ENCODE results near the gene TP73.

The TP73 gene

DNA sequence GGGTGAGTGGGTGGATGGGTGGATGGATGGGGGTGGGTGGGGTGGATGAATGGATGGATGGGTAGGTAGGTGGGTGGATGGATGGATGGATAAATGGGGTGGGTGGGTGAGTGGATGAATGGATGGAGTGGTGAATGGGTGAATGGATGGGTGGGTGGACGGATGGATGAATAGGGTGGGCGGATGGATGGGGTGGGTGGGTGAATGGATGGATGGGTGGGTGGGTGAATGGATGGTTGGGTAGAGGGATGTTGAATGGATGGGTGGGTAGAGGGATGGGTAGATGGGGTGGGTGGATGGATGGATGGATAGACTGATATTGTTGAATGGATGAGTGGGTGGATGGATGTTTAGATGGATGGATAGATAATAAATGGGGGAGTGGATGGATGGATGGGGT lies 73.0 kb downstream of the TP73 start:
- DNase-seq (ENCODE audit: low read depth in 2 of 2, low spot score in 1 of 2): no peak

DNA sequence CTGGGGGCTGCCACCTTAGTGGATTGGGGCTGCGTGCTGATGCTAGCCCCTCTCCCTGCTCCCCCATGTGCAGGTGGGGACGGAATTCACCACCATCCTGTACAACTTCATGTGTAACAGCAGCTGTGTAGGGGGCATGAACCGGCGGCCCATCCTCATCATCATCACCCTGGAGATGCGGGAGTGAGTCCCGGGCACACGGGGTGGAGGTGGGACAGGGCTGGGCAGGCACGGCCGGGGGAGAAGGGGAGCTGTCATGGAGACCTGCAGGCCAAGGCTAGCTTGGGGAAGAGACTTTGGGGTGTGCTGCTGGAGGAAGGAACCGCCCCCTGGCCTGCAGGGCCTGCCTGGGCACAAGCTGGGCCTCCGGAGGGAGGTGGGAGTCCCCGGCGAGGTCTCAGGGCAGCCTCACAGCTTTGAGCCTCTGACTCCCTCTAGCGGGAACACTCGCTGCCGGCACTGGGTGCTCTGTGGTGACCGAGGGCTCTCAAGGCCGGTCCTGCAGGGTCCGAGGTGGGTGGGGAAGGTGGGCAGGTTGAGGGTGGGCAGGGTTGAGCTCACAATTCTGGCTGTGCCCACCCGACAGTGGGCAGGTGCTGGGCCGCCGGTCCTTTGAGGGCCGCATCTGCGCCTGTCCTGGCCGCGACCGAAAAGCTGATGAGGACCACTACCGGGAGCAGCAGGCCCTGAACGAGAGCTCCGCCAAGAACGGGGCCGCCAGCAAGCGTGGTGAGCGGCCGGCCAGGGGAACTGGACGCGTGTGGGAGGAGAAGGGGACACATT lies 74.9 kb downstream of the TP73 start:
- DNase-seq (ENCODE audit: low read depth in 2 of 2, low spot score in 1 of 2): no peak

DNA sequence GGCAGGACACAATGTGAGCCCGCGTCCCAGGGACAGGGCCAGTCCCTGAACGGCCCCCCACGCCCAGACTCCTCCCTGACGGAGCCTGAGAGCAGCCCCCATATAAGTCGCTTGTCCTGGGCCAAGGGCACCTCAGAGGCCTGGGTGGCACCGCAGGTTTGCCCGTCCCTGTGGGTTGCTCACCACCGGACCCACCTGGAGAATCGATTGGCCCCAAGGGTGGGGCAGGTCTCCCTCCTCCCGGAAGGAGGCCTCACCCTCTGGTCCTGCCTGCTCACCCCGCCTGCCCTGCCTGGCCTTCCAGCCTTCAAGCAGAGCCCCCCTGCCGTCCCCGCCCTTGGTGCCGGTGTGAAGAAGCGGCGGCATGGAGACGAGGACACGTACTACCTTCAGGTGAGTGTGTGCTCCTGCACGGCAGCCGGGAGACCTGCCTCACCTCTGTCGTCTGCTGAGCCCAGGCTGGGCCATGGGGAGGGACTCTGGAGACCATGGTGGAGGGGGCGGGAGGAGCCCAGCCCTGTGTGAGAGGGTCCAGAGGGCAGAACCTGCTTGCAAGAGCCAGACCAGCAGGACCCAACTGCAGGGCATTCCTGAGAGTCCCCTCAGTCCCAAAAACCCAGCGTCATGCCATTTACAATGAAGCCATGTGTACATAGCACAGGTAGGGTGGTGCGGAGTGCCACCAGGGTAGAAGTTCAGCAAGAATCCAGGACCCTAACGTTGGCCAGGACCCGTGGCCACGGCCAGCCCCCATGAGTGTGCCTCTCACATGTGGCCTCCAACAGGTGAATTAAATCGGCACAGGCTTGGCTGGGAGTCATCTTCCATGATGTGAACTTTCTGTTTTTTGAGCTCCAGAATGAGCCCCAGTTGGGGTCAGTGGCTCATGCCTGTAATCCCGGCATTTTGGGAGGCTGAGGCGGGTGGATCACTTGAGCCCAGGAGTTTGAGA lies 75.8 kb downstream of the TP73 start:
- DNase-seq (ENCODE audit: low read depth in 2 of 2, low spot score in 1 of 2): no peak

DNA sequence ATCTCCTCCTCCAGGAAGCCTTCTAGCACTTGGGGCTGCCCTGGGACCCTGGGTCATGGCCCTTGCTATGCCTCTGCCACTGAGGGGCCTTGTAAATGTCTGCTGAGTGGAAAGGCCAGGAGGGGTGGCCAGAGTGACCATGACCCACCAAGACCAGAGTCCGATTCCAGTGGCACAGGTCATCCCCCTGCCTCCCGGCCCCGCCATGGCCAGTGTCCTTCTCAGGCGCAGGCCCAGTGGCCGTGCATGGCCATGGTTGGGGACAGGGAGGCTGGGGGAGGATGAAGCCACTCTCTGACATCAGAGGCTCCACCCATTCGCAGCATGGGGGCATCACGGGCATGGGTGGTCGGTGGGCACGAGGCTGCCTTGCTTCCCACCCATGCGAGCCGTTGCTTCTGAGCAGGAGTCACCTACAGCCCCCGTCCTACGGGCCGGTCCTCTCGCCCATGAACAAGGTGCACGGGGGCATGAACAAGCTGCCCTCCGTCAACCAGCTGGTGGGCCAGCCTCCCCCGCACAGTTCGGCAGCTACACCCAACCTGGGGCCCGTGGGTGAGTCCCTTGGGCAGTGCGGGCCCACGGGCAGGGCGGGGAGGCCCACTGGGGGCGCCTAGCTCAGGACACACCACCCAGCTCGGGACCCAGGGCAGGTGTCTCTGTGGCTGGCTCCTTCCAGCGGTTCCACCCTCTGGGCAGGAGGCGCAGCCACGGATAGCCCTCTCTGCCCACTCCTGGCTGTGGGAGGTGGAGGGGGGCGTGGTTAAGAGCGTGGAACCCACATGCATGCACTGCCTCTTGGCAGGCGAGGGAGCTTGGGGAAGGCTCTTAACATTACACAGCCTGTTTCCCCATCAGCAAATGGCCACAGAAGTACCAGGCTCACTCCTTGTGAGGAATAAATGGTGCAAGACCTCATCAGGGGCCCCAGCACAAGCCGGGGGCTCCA lies 77.6 kb downstream of the TP73 start:
- DNase-seq (ENCODE audit: low read depth in 2 of 2, low spot score in 1 of 2): no peak

DNA sequence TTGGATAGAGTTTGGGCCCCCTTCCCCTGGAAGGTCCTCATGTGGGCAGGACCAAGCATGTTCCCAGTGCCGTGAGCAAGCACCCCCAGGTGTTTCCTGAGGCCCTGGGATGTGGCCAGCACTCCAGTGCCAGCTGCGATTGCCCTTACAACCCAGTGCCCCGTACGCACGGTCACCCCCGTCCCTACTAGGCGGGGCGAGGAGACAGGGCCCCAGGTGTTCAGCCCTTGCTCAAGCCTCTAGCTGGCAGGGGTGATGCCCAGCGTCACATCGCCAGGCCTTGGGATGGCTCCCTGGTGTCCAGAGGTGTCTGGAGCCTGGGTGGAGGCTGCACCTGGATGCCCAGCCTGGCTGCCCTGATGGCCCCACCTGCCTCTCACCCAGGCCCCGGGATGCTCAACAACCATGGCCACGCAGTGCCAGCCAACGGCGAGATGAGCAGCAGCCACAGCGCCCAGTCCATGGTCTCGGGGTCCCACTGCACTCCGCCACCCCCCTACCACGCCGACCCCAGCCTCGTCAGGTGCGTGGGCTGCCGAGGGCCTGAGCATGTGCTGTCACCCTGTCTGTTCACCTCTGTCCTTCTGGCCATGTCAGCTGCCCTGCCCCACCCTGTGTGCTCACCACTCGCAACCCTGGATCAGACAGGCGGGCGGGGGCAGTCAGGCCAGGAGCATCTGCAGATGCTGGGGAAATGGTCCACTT lies 78.4 kb downstream of the TP73 start:
- DNase-seq (ENCODE audit: low read depth in 2 of 2, low spot score in 1 of 2): no peak

DNA sequence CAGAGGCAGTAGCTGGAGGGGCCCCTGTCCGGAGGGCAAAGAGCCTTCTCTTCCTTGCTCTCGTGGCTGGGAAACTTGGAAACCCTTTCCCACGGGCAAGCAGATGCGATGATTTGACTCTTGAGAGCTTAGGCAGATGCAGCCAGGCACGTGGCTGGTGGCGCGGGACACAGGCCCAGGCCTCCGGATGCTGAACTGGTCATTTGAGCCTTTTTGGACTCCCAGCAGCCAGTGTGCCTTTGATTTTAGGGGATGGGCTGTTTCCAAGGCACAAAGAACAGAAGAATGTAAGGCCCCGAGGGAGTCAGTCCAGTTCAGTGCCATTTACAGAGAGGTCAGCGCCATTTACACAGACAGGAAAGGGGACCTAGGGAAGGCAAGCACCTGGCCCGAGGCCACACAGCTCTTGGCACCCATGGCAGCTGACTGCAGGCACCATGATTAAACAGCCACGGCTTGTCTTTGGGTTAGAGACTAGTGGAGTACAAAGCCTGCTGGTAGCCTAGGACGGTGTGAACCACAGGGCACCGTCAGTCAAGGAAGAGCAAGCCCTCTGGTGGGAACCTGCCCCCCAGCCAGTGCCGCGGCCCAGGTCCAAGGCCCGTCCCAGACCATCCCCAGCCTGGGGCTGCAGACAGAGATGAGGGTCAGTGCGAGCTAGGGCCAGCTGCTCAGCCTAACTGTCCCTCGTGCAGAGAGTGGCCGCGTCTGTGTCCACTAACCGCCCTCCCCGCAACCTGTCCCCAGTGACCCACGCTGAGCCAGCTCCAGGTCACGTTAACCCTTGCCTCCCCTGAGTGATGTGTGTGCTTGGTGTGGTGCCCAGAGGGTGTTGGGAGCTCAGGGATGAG lies 79.5 kb downstream of the TP73 start:
- DNase-seq (ENCODE audit: low read depth in 2 of 2, low spot score in 1 of 2): no peak

DNA sequence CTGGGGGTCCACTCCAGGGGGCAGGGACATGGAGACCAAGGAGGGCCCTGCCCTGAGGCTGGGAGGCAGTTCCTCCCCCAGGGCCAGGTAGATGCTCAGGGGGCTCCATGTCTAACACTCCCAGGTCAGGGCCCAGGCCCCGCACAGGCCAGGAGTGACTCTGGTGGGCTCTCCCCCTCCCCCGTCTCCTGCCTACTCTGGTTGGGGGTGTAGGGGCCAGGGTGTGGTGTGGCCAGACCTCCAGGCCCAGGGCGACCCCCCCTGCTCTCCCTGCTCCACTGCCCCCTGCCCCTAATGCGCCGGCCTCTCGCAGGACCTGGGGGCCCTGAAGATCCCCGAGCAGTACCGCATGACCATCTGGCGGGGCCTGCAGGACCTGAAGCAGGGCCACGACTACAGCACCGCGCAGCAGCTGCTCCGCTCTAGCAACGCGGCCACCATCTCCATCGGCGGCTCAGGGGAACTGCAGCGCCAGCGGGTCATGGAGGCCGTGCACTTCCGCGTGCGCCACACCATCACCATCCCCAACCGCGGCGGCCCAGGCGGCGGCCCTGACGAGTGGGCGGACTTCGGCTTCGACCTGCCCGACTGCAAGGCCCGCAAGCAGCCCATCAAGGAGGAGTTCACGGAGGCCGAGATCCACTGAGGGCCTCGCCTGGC lies 80.2 kb downstream of the TP73 start:
- no peak for DNase-seq (ENCODE audit: low read depth in 2 of 2, low spot score in 1 of 2)

DNA sequence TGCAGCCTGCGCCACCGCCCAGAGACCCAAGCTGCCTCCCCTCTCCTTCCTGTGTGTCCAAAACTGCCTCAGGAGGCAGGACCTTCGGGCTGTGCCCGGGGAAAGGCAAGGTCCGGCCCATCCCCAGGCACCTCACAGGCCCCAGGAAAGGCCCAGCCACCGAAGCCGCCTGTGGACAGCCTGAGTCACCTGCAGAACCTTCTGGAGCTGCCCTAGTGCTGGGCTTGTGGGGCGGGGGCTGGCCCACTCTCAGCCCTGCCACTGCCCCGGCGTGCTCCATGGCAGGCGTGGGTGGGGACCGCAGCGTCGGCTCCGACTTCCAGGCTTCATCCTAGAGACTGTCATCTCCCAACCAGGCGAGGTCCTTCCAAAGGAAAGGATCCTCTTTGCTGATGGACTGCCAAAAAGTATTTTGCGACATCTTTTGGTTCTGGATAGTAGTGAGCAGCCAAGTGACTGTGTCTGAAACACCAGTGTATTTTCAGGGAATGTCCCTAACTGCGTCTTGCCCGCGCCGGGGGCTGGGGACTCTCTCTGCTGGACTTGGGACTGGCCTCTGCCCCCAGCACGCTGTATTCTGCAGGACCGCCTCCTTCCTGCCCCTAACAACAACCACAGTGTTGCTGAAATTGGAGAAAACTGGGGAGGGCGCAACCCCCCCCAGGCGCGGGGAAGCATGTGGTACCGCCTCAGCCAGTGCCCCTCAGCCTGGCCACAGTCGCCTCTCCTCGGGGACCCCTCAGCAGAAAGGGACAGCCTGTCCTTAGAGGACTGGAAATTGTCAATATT lies 81.0 kb downstream of the TP73 start:
- no peak for DNase-seq (ENCODE audit: low read depth in 2 of 2, low spot score in 1 of 2)

DNA sequence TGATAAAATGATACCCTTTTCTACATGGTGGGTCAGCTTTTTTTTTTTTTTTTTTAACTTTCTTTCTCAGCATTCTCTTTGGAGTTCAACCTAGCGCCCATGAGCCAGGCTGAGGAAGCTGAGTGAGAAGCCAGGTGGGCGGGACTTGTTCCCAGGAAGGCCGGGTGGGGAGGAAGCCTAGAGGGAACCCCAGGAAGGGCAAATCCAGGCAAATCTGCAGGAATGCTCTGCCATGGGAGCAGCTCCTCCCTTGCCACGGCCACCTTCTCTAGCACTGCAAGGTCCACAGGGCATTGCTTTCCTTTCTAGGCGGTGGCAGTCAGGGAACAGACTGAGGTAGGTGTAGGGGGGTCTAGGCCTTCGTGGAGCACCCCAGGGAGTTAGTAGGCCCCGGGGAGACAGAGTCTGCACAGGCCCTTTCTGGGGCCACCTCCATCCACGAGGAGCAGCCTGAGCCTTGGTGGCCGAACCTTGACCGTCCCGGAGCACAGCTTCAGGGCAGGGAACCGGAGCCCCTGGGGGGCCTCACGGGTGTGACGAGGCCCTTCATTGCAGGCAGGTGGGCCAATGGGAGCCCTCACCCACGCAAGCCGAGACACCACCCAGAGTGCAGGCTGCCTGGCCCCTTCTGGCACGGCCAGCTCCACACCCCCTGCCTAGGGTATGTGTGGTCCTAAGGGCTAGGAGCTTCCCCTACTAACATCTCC lies 81.7 kb downstream of the TP73 start:
- no peak for DNase-seq (ENCODE audit: low read depth in 2 of 2, low spot score in 1 of 2)

DNA sequence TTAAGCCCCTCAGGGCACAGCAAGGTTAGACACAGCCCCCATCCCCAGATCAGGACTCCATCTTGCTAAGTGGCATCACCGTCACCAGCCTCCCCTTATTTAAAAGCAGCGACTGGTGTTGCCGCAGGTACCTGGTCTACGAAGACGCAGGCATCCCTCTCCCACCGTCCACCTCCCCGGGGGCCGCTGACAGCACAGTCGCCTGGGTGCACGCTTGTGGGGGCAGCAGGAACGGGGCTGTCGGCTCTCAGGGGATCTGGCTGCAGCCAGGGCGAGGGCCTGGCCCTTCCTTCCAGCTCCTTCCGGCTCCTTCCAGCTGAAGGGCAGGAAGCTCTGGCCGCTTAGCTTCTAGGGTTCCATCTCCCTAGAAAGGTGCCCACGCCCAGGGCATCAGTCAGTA lies 82.3 kb downstream of the TP73 start:
- no peak for DNase-seq (ENCODE audit: low read depth in 2 of 2, low spot score in 1 of 2)

DNA sequence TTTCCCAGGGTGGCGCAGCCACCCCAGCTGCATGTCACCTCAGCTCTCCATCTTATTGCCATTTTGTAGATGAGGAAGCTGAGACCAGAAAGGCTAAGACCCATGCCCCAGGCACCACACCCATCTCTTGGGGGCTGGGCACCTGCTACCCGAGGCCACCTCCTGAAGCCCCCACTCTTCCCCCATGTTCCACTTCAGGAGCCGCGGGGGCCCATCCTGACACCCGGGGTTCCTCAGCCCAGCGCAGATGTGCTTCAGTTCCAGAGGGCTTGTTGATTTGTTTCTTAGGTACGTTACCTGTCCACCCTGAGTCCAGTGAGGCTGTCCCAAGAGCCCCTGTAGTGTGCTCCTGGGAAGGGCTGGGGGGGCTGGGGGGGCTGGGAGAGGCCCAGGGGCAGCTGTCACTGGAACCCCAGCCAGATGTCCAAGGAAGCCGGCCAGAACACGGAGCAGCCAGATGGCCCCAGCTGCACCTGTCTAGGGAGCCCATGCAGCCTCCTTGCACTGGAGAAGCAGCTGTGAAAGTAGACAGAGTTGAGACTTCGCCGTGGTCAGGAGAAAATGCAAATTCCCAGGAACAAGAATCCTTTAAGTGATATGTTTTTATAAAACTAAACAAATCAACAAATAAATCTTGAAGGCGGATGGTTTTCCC lies 82.8 kb downstream of the TP73 start:
- DNase-seq (ENCODE audit: low read depth in 2 of 2, low spot score in 1 of 2): no peak

DNA sequence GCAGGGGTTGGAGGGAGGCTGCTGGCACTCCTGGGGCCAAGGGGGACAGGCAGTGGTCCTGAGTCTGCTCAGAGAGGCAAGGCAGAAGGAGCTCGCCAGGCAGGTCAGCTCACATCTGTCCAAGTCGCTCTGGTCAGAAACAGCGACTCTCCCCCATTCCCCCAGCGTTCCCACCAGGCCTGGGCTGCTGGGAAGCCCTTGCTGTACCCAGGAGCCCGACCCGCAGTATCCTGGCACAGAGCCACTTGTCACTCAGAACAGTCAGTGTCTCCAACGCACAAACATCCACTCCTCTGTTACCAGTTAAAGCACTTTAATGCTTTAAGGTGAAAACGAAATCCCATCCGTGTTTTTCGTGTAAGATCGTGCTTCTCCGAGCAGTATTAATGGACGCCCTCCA lies 83.4 kb downstream of the TP73 start:
- no peak for DNase-seq (ENCODE audit: low read depth in 2 of 2, low spot score in 1 of 2)

DNA sequence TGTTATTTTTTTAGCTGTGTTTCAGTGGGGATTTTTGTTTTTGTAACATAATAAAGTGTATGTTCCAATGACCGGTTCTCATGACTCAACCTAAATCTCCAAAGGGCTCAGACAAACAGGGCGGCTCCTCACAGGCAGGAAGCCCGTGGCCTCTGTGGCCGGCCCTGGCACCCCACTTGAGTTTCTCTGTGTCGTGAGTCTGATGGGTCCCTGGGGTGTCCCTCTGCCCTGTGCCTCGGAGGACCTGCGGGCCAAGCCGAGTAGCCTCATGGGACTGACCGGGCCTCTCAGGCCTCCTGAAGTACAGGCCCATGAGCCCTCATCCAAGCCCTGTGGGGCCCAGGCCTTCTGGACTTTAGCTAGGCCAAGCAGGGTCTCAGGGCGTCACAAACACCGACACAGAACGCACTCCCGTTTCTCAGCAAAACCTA lies 83.8 kb downstream of the TP73 start:
- no peak for DNase-seq (ENCODE audit: low read depth in 2 of 2, low spot score in 1 of 2)

DNA sequence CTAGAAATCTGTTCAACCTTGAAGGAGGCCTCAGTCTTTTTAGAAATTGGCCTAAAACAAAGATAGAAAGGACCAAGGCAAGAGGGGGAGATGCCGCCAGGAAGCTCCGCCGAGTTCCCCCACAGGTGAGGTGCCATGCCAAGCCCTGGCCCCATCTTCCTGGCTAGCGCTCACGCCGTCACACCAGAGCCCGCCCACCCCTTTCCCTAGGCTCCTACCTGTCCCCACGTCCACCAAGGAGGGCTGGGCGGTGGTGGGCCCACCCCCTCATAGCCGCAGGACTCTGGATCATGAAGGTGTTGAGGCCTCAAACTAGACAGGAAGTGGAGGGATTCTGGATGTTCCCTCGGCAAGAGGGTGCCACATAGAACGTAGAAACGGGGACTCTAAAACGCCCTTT lies 84.4 kb downstream of the TP73 start:
- no peak for DNase-seq (ENCODE audit: low read depth in 2 of 2, low spot score in 1 of 2)

DNA sequence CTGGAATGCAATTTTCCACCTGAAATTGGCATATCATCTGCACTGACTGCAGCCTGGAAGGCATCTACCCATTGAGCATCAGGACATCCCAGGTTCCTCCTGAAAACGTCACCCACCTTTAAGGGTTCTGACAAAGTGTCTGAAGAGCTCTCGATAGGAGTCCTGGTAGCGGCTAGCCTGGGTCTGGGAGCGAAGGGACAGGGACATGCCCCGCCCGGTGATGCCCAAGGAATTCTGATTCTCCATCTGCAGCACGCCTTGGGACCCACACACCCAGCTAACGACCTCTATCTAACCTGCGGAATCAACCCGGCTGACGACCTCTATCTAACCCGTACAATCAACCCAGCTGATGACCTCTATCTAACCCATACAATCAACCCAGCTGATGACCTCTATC lies 86.6 kb downstream of the TP73 start:
- no peak for DNase-seq (ENCODE audit: low read depth in 2 of 2, low spot score in 1 of 2)

DNA sequence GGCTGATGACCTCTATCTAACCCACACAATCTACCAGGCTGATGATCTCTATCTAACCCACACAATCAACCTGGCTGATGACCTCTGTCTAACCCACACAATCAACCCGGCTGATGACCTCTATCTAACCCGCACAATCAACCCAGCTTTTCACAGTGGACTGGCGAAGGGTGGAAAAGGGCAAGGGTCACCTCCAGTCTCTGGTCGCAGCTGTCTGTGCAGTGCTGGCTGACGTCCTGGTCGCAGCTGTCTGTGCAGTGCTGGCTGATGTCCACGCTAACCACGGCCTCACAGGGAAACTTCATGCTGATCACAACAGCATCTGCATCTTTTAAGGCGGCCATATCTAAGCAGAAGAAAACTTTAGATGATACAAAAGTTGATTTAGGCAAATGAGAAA lies 87.7 kb downstream of the TP73 start:
- DNase-seq (ENCODE audit: low read depth in 2 of 2, low spot score in 1 of 2): no peak

DNA sequence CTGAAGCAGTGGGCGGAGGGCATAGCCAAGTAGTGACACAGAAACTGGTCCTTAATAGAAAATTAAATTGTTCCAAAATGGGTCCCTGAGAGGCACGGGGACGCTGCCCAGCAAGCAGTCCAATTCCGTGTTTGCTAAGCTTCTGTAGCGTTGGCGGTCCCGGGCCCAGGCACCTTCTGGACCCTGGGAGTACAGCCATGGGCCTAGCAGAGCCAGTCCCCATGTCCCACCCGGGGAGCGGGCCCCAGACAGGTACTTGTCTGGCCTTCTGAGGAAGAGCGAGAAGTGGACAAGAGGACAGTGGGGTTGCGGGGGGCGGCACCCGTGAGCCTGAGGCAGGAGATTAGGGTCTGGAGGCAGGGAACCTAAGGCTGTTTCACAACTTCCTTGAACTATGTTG lies 88.4 kb downstream of the TP73 start:
- no peak for DNase-seq (ENCODE audit: low read depth in 2 of 2, low spot score in 1 of 2)

Measured in stimulated activated CD8-positive, alpha-beta memory T cell treated with anti-CD3 and anti-CD28 coated beads, Interleukin-4, amount 100 ng/mL, for 4 hours (primary cell).